CD4-positive, alpha-beta T cell treated with Interleukin-6 at 100 ng/mL for 8 hours (primary cell): ENCODE measurements around the gene SIPA1L3.

Experiments used
- DNase-seq: peaks from one replicate; pipeline ENCODE4 v3.0.0-alpha.2; 2020; ENCODE audit warnings: mixed read lengths, low spot score

The SIPA1L3 gene

GRCh38 chr19:37948362-37948761, 41.4 kb downstream of the SIPA1L3 start:
- no peak for DNase-seq

GRCh38 chr19:37950471-37951175, 43.6 kb downstream of the SIPA1L3 start:
- DNase-seq, result no peak

- no peak for DNase-seq
Measured at GRCh38 chr19:37951816-37952210, 44.8 kb downstream of the SIPA1L3 start.

GRCh38 chr19:37953171-37953917, 46.3 kb downstream of the SIPA1L3 start:
- DNase-seq, result no peak

- DNase-seq, result no peak
Measured at GRCh38 chr19:37953918-37954303, 46.9 kb downstream of the SIPA1L3 start.

GRCh38 chr19:37954421-37954874, 47.4 kb downstream of the SIPA1L3 start:
- DNase-seq, result no peak

- DNase-seq, result no peak
Measured at GRCh38 chr19:37955986-37956385, 49.0 kb downstream of the SIPA1L3 start.

- no peak for DNase-seq
Measured at GRCh38 chr19:37957176-37957575, 50.2 kb downstream of the SIPA1L3 start.

GRCh38 chr19:37959665-37960114, 52.7 kb downstream of the SIPA1L3 start:
- no peak for DNase-seq

- no peak for DNase-seq
Measured at GRCh38 chr19:37961198-37961597, 54.2 kb downstream of the SIPA1L3 start.

GRCh38 chr19:37963190-37963936, 56.4 kb downstream of the SIPA1L3 start:
- no peak for DNase-seq

GRCh38 chr19:37964109-37964508, 57.1 kb downstream of the SIPA1L3 start:
- no peak for DNase-seq

GRCh38 chr19:37966211-37966661, 59.2 kb downstream of the SIPA1L3 start:
- DNase-seq, result no peak

GRCh38 chr19:37966662-37967231, 59.7 kb downstream of the SIPA1L3 start:
- no peak for DNase-seq

GRCh38 chr19:37969695-37970094, 62.7 kb downstream of the SIPA1L3 start:
- DNase-seq, result no peak

GRCh38 chr19:37970699-37971098, 63.7 kb downstream of the SIPA1L3 start:
- DNase-seq, result no peak

GRCh38 chr19:37972803-37973202, 65.8 kb downstream of the SIPA1L3 start:
- DNase-seq, result no peak

GRCh38 chr19:37973666-37974065, 66.7 kb downstream of the SIPA1L3 start:
- DNase-seq, result no peak

- no peak for DNase-seq
Measured at GRCh38 chr19:37975071-37975470, 68.1 kb downstream of the SIPA1L3 start.

GRCh38 chr19:37975596-37976515, 68.8 kb downstream of the SIPA1L3 start:
- DNase-seq, result no peak

GRCh38 chr19:37977391-37977790, 70.4 kb downstream of the SIPA1L3 start:
- no peak for DNase-seq
